Measurements from ENCODE around the gene GALNT10. TPM values are rescaled to one million over a fixed set of nuclear protein-coding genes. Genes with fewer than 3 reads are reported as not detected.

GALNT10 gene
- polyA plus RNA-seq, 3 donors = 6.2 to 14.5 (median 8.1) TPM

GRCh38 chr5:154275566-154275965 is 85.0 kb downstream of the GALNT10 start:
- WGBS, 3 donors = 85 to 91% (median 89%) methylated on average over 3 of the region's 3 CpGs
- no peak overlapping the region for H3K27ac ChIP-seq (ENCODE audit: low read depth, low read length)

- WGBS, 3 donors = 62 to 86% (median 67%) methylated on average over 5 of the region's 5 CpGs
- H3K27ac ChIP-seq (ENCODE audit: low read depth, low read length) = no peak overlapping the region
These were observed 85.9 kb downstream of the GALNT10 start for GRCh38 chr5:154276261-154276972.

- WGBS, 3 donors = 42 to 43% (median 43%) methylated on average over 1 of the region's 1 CpG
- H3K27ac ChIP-seq (ENCODE audit: low read depth, low read length) = no peak overlapping the region
These were observed 86.4 kb downstream of the GALNT10 start for GRCh38 chr5:154276973-154277331.

GRCh38 chr5:154277499-154277898 is 87.0 kb downstream of the GALNT10 start:
- no peak overlapping the region for H3K27ac ChIP-seq (ENCODE audit: low read depth, low read length)
- 71 to 97% (median 88%) methylated on average over 1 of the region's 1 CpG for WGBS, 3 donors

GRCh38 chr5:154278186-154278585 is 87.7 kb downstream of the GALNT10 start:
- no peak overlapping the region for H3K27ac ChIP-seq (ENCODE audit: low read depth, low read length)

- H3K27ac ChIP-seq (ENCODE audit: low read depth, low read length) = no peak overlapping the region
These were observed 88.4 kb downstream of the GALNT10 start for GRCh38 chr5:154278908-154279307.

GRCh38 chr5:154284433-154284832 is 93.9 kb downstream of the GALNT10 start:
- 65 to 91% (median 74%) methylated on average over 2 of the region's 2 CpGs for WGBS, 3 donors
- no peak overlapping the region for H3K27ac ChIP-seq (ENCODE audit: low read depth, low read length)

- WGBS, 3 donors = 74 to 84% (median 78%) methylated on average over 4 of the region's 4 CpGs
- no peak overlapping the region for H3K27ac ChIP-seq (ENCODE audit: low read depth, low read length)
These were observed 95.3 kb downstream of the GALNT10 start for GRCh38 chr5:154285661-154286408.

GRCh38 chr5:154286557-154286956 is 96.0 kb downstream of the GALNT10 start:
- no peak overlapping the region for H3K27ac ChIP-seq (ENCODE audit: low read depth, low read length)
- 60 to 70% (median 69%) methylated on average over 3 of the region's 3 CpGs for WGBS, 3 donors

GRCh38 chr5:154287136-154287535 is 96.6 kb downstream of the GALNT10 start:
- H3K27ac ChIP-seq (ENCODE audit: low read depth, low read length) = no peak overlapping the region
- WGBS, 3 donors = 44 to 60% (median 52%) methylated on average over 5 of the region's 5 CpGs

- WGBS, 3 donors = 18 to 47% (median 46%) methylated on average over 2 of the region's 2 CpGs
- H3K27ac ChIP-seq (ENCODE audit: low read depth, low read length) = no peak overlapping the region
These were observed 97.6 kb downstream of the GALNT10 start for GRCh38 chr5:154288145-154288544.

- no peak overlapping the region for H3K27ac ChIP-seq (ENCODE audit: low read depth, low read length)
- WGBS, 3 donors = 96 to 97% (median 97%) methylated on average over 5 of the region's 5 CpGs
These were observed 101.4 kb downstream of the GALNT10 start for GRCh38 chr5:154291917-154292316.

- WGBS, 3 donors = 97 to 100% (median 100%) methylated on average over 1 of the region's 1 CpG
- H3K27ac ChIP-seq (ENCODE audit: low read depth, low read length) = no peak overlapping the region
These were observed 102.7 kb downstream of the GALNT10 start for GRCh38 chr5:154293219-154293618.

GRCh38 chr5:154295551-154295950 is 105.0 kb downstream of the GALNT10 start:
- no peak overlapping the region for H3K27ac ChIP-seq (ENCODE audit: low read depth, low read length)
- 93 to 100% (median 94%) methylated on average over 1 of the region's 1 CpG for WGBS, 3 donors

GRCh38 chr5:154296525-154297159 is 106.1 kb downstream of the GALNT10 start:
- no peak overlapping the region for H3K27ac ChIP-seq (ENCODE audit: low read depth, low read length)
- WGBS, 3 donors = 45 to 92% (median 92%) methylated on average over 6 of the region's 6 CpGs

GRCh38 chr5:154298065-154298464 is 107.5 kb downstream of the GALNT10 start:
- 69 to 91% (median 70%) methylated on average over 3 of the region's 3 CpGs for WGBS, 3 donors
- no peak overlapping the region for H3K27ac ChIP-seq (ENCODE audit: low read depth, low read length)

- 94 to 95% (median 94%) methylated on average over 4 of the region's 4 CpGs for WGBS, 3 donors
- no peak overlapping the region for H3K27ac ChIP-seq (ENCODE audit: low read depth, low read length)
These were observed 109.8 kb downstream of the GALNT10 start for GRCh38 chr5:154300207-154300883.

GRCh38 chr5:154301726-154302125 is 111.2 kb downstream of the GALNT10 start:
- no peak overlapping the region for H3K27ac ChIP-seq (ENCODE audit: low read depth, low read length)

GRCh38 chr5:154302161-154302560 is 111.6 kb downstream of the GALNT10 start:
- H3K27ac ChIP-seq (ENCODE audit: low read depth, low read length) = no peak overlapping the region
- WGBS, 3 donors = 28 to 47% (median 43%) methylated on average over 5 of the region's 5 CpGs

More at GRCh38 chr5:154301726-154302125, 111.2 kb downstream of the GALNT10 start:
- 54 to 76% (median 75%) methylated on average over 3 of the region's 3 CpGs for WGBS, 3 donors
